ENCODE measurements around the gene TSPAN12. TPM values are rescaled to one million over a fixed set of nuclear protein-coding genes. Genes with fewer than 3 reads are reported as not detected.

Gene TSPAN12
- total and polyA plus RNA-seq, 2 of the 4 experiments (the other 2 are of a cell fraction), result 0.36 to 0.72 TPM

- BruUV-seq (replicated peaks), result no TSS peak
- H3K9me3 ChIP-seq (ENCODE audit: control insufficient read depth, insufficient read depth, low read length), result no peaks in the 10 kb centered on the region
- no peak overlapping the region for H4K8ac ChIP-seq (ENCODE audit: low read depth in 2 of 2, low read length in 2 of 2)
- ATAC-seq (ENCODE audit: low read depth) (peak; percentile 48), DNase-seq (peak; percentile 3)
- no peak overlapping the region for H2AK5ac ChIP-seq (ENCODE audit: low read depth, low read length)
- no peak overlapping the region for H4K5ac ChIP-seq (ENCODE audit: low read depth, low read length)
- H3K14ac ChIP-seq (replicated peaks; ENCODE audit: low read depth, low read length), result no peak overlapping the region
- in situ Hi-C loops (cut with MboI; ENCODE audit: low sequenced_read_pairs), result loop anchor here (5.0 to 10.0 kb wide), 2 partner anchors 118 to 296 kb away; no protein-coding TSS in a partner anchor
- no peak overlapping the region for H2AK9ac ChIP-seq (replicated peaks; ENCODE audit: low read depth, low read length, poor library complexity)
- no peaks in the 10 kb centered on the region for H3K79me1 ChIP-seq (ENCODE audit: low read depth in 1 of 2, low read length in 2 of 2)
- H4K91ac ChIP-seq (ENCODE audit: insufficient read depth, low read depth, low read length), result no peak overlapping the region
- ChIA-PET CTCF (interaction anchor here (0.6 to 2.4 kb wide), 12 partner anchors 11 to 199 kb away, joined by 3 to 14 read pairs (median 3); partner anchors contain the start of gene ING3), POLR2A (ENCODE audit: unreplicated experiment) (no interaction called here)
- H2BK120ac ChIP-seq (ENCODE audit: low read depth, low read length), result no peak overlapping the region
- no peak overlapping the region for H2BK5ac ChIP-seq (ENCODE audit: low read depth, low read length, poor library complexity, severe bottlenecking)
- TF ChIP-seq CEBPB (IDR thresholded peaks at IDR 0.05; ENCODE audit: low read depth, low read length) (peak; percentile 55), POLR2A (IDR thresholded peaks at IDR 0.05; ENCODE audit: low read depth, low read length) (no peak)
- H3K36me3 ChIP-seq (ENCODE audit: control insufficient read depth, insufficient read depth, low read length), result peaks cover 4% of the 10 kb centered on the region; the same call in 1 of the 2 replicates
- H3K56ac ChIP-seq (ENCODE audit: extremely low read depth, insufficient read depth, low read length), result no peak overlapping the region
- no peaks in the 10 kb centered on the region for H3K9me1 ChIP-seq (ENCODE audit: insufficient read depth, low read length)
- no CpG with 5 or more reads among the region's 1 CpG for WGBS, 2 experiments (ENCODE audit: extremely low coverage in 2 of 2, insufficient read length in 1 of 2)
- no peak overlapping the region for H3K18ac ChIP-seq (ENCODE audit: low read depth, low read length)
- no peaks in the 10 kb centered on the region for H4K20me1 ChIP-seq (ENCODE audit: insufficient read depth, low read length)
- intact Hi-C loops (cut with micrococcal nuclease), result loop anchor here (1.0 to 10.0 kb wide), 5 partner anchors 51 to 528 kb away; no protein-coding TSS in a partner anchor
- H3K23ac ChIP-seq (ENCODE audit: low read depth, low read length), result no peak overlapping the region
- no peak overlapping the region for H3K4me3 ChIP-seq (ENCODE audit: insufficient read depth, low read depth, low read length)
- H3K27me3 ChIP-seq (ENCODE audit: control insufficient read depth, insufficient read depth, low read length), result no peaks in the 10 kb centered on the region
- no peak overlapping the region for H2BK15ac ChIP-seq (ENCODE audit: low read depth, low read length)
- 0 out of 2 replicates have a peak overlapping the region, but pooled peaks have one; percentile 50 for H3K27ac ChIP-seq (ENCODE audit: insufficient read depth, low read length)
- no peak overlapping the region for H3K4me2 ChIP-seq (ENCODE audit: low read depth, low read length)
- no peak overlapping the region for H2AFZ ChIP-seq (replicated peaks; ENCODE audit: low read length, poor library complexity)
- H3K4me1 ChIP-seq (ENCODE audit: control insufficient read depth, insufficient read depth, low read length), result 0 out of 2 replicates have a peak, but pooled peaks cover 2% of the 10 kb centered on the region
- 0 out of 2 replicates have a peak overlapping the region, but pooled peaks have one; percentile 54 for H3K9ac ChIP-seq (ENCODE audit: low read depth, low read length)
- H2BK20ac ChIP-seq (ENCODE audit: low read depth, low read length), result 0 out of 2 replicates have a peak overlapping the region, but pooled peaks have one; percentile 25
- H3K4ac ChIP-seq (ENCODE audit: low read depth, low read length), result no peak overlapping the region
- dilution Hi-C loops (cut with HindIII; ENCODE audit: low sequenced_read_pairs, unreplicated experiment), result no loop called here
Measured at GRCh38 chr7:120806669-120807068, 51.3 kb downstream of the TSPAN12 start.
